K562 (cell line): Measurements from ENCODE around the gene GCNT3. TPM values are rescaled to one million over a fixed set of nuclear protein-coding genes. Genes with fewer than 3 reads are reported as not detected.

Source experiments
- BCL6 ChIP-seq: fragments of 250-450 bp; sonication (Bioruptor Pico); IDR thresholded peaks from 2 replicates; pipeline ENCODE4 v1.4.0; 2020
- CHD4 ChIP-seq: fragments of 200-600 bp; sonication (generic); IDR thresholded peaks from 3 replicates; pipeline ENCODE4 v1.6.1; 2012; ENCODE audit warnings: low read depth, mild to moderate bottlenecking, mixed read lengths, low read length, inconsistent platforms; ENCODE audit not compliant: insufficient read depth, insufficient replicate concordance, poor library complexity, severe bottlenecking
- CXXC5 ChIP-seq: fragments of 250-450 bp; sonication (Bioruptor Pico); IDR thresholded peaks from 2 replicates; pipeline ENCODE4 v1.8.0; 2022; ENCODE audit warnings: inconsistent platforms, mild to moderate bottlenecking, moderate library complexity
- GABPB1 ChIP-seq: sonication (generic); formaldehyde crosslinking; IDR thresholded peaks from 2 replicates; pipeline ENCODE4 v1.8.0; 2022; ENCODE audit warnings: mild to moderate bottlenecking, missing genetic modification reagents
- HCFC1 ChIP-seq: IDR thresholded peaks from 2 replicates; pipeline ENCODE4 v1.6.1; 2012; ENCODE audit warnings: low read depth, low read length, improper control_type of control experiment
- HNRNPL ChIP-seq: fragments of 200-400 bp; formaldehyde crosslinking; IDR thresholded peaks from 2 replicates; pipeline ENCODE4 v1.6.1; 2017; ENCODE audit warnings: low read depth, mild to moderate bottlenecking, low read length
- NBN ChIP-seq: fragments of 450-650 bp; IDR thresholded peaks from 2 replicates; pipeline ENCODE4 v1.6.1; 2016; ENCODE audit warnings: low read depth, mild to moderate bottlenecking
- NFRKB ChIP-seq: fragments of 450-650 bp; IDR thresholded peaks from 2 replicates; pipeline ENCODE4 v1.6.1; 2016; ENCODE audit warnings: low read depth
- NR3C1 ChIP-seq: sonication (generic); formaldehyde crosslinking; IDR thresholded peaks from 2 replicates; pipeline ENCODE4 v1.8.1; 2022; ENCODE audit warnings: missing genetic modification reagents
- PML ChIP-seq: IDR thresholded peaks from 2 replicates; pipeline ENCODE4 v1.6.1; 2012; ENCODE audit warnings: low read length, inconsistent platforms
- POLR2B ChIP-seq: fragments of 450-650 bp; IDR thresholded peaks from 2 replicates; pipeline ENCODE4 v1.6.1; 2018; ENCODE audit warnings: low read depth; ENCODE audit not compliant: partially characterized antibody
- SRSF1 ChIP-seq: fragments of 200-400 bp; formaldehyde crosslinking; IDR thresholded peaks from 2 replicates; pipeline ENCODE4 v1.6.1; 2017; ENCODE audit warnings: mild to moderate bottlenecking, low read depth, low read length, moderate library complexity
- TCF7L2 ChIP-seq: fragments of 150-350 bp; IDR thresholded peaks from 2 replicates; pipeline ENCODE4 v1.6.1; 2016; ENCODE audit warnings: low read depth, mild to moderate bottlenecking, low read length, moderate library complexity
- TRIM25 ChIP-seq: fragments of 450-650 bp; IDR thresholded peaks from 2 replicates; pipeline ENCODE4 v1.7.0; 2016; ENCODE audit warnings: borderline replicate concordance
- XRCC4 ChIP-seq: IDR thresholded peaks from one replicate; pipeline ENCODE4 v1.6.1; 2011; ENCODE audit not compliant: insufficient read depth, insufficient read length; ENCODE audit errors: extremely low read depth
- ZNF384 ChIP-seq: IDR thresholded peaks from 2 replicates; pipeline ENCODE4 v1.6.1; 2012; ENCODE audit warnings: low read depth, low read length, improper control_type of control experiment
- ZNF41 ChIP-seq: fragments of 250-450 bp; sonication (Bioruptor Pico); conservative IDR thresholded peaks from 2 replicates; pipeline ENCODE4 v1.4.0; 2020; ENCODE audit warnings: mild to moderate bottlenecking
- polyA plus RNA-seq, 8 experiments: library from polyadenylated mRNA; depleted of rRNA in 4 of 8; stranded (reverse) in 5 of 8; unstranded in 3 of 8; fragments of >200 nt; fragmentation: Nextera tagmentation in 2 of 8; fragmentation: Illumina TruSeq in 1 of 8; extraction: Ambion mirVana in 2 of 8; extraction: Trizol in 1 of 8; gene quantifications; 2 replicates each; pipeline versions ENCODE4 v1.2.1 to v1.2.3, GENCODE V29; 2011 to 2014; ENCODE audit warnings: inconsistent platforms in 1 of 8, missing spikeins in 1 of 8
- total RNA-seq, 7 experiments: library from RNA; depleted of rRNA in 6 of 7; stranded (reverse); fragments of >200 nt in 6 of 7; fragmentation: Illumina TruSeq in 2 of 7; extraction: Trizol in 2 of 7; gene quantifications; 2 replicates each; pipeline versions ENCODE4 v1.2.1 to v1.2.3, GENCODE V29; 2011 to 2021; ENCODE audit warnings: low replicate concordance in 1 of 7
- TF ChIP-seq, protein P1 (sequence below): fragments of 450-650 bp; IDR thresholded peaks from 2 replicates; pipeline ENCODE4 v1.6.1; 2016
- TF ChIP-seq, protein P2 (sequence below): fragments of 200-400 bp; formaldehyde crosslinking; IDR thresholded peaks from 2 replicates; pipeline ENCODE4 v1.6.1; 2017; ENCODE audit warnings: mild to moderate bottlenecking, low read depth, low read length, moderate library complexity
- TF ChIP-seq, protein P3 (sequence below): fragments of 250-450 bp; sonication (Bioruptor Pico); IDR thresholded peaks from 2 replicates; pipeline ENCODE4 v1.5.0; 2021; ENCODE audit warnings: mild to moderate bottlenecking, borderline replicate concordance

GCNT3 gene
- total and polyA plus RNA-seq, 9 of the 15 experiments (the other 6 are each of a cell fraction or from before 2014, with no cell fraction given): 0.07 to 0.35 (median 0.11) TPM; not detected in 4

DNA sequence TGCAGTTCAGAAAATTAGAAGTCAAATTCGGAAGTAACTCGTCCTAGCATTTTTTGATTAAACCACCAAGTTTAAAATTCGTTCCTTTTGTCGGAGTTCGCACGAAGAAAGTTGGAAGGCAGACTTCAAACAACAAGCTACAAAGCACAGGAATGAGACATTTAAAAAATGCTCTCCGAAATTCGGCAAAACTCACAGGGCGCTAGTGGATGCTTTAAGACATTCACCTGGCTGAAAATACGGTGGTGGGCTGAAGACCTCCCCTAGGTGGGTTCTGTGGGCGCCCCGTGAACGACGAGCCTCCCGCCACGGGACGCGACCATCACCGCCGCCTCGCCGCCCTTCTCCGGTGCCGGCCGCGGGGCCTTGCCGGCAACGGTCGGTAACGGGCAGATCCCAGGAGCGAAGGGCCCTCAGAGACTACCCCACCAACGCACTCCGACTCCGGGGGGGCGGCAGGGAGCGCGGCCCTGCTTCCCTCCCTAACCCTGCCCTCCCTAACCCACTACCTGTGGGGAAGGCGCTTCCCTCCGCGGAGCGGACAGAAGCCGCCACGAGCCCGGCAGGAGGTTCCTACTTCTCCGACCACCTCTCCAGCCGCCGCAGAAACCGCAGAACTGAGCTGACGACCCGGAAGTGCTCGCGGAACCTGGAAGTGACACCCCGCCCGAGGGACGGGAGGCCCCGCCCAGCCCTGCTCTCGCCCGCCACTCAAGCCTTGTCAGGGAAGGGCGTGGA, 45.5 kb downstream of the GCNT3 start, which contains the start of gene GTF2A2 (continued):
- TF ChIP-seq, protein P1, sequence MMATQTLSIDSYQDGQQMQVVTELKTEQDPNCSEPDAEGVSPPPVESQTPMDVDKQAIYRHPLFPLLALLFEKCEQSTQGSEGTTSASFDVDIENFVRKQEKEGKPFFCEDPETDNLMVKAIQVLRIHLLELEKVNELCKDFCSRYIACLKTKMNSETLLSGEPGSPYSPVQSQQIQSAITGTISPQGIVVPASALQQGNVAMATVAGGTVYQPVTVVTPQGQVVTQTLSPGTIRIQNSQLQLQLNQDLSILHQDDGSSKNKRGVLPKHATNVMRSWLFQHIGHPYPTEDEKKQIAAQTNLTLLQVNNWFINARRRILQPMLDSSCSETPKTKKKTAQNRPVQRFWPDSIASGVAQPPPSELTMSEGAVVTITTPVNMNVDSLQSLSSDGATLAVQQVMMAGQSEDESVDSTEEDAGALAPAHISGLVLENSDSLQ: peak; percentile 98
- TF ChIP-seq TRIM25: no peak
- no peak for TF ChIP-seq NR3C1 (CRISPR knock-in tag)
- no peak for TF ChIP-seq NFRKB
- TF ChIP-seq SRSF1: 0 out of 2 replicates have a peak, but pooled peaks have one; percentile 70
- TF ChIP-seq, protein P2, sequence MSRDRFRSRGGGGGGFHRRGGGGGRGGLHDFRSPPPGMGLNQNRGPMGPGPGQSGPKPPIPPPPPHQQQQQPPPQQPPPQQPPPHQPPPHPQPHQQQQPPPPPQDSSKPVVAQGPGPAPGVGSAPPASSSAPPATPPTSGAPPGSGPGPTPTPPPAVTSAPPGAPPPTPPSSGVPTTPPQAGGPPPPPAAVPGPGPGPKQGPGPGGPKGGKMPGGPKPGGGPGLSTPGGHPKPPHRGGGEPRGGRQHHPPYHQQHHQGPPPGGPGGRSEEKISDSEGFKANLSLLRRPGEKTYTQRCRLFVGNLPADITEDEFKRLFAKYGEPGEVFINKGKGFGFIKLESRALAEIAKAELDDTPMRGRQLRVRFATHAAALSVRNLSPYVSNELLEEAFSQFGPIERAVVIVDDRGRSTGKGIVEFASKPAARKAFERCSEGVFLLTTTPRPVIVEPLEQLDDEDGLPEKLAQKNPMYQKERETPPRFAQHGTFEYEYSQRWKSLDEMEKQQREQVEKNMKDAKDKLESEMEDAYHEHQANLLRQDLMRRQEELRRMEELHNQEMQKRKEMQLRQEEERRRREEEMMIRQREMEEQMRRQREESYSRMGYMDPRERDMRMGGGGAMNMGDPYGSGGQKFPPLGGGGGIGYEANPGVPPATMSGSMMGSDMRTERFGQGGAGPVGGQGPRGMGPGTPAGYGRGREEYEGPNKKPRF: no peak
- TF ChIP-seq NBN: no peak
- no peak for TF ChIP-seq ZNF384
- TF ChIP-seq, protein P3, sequence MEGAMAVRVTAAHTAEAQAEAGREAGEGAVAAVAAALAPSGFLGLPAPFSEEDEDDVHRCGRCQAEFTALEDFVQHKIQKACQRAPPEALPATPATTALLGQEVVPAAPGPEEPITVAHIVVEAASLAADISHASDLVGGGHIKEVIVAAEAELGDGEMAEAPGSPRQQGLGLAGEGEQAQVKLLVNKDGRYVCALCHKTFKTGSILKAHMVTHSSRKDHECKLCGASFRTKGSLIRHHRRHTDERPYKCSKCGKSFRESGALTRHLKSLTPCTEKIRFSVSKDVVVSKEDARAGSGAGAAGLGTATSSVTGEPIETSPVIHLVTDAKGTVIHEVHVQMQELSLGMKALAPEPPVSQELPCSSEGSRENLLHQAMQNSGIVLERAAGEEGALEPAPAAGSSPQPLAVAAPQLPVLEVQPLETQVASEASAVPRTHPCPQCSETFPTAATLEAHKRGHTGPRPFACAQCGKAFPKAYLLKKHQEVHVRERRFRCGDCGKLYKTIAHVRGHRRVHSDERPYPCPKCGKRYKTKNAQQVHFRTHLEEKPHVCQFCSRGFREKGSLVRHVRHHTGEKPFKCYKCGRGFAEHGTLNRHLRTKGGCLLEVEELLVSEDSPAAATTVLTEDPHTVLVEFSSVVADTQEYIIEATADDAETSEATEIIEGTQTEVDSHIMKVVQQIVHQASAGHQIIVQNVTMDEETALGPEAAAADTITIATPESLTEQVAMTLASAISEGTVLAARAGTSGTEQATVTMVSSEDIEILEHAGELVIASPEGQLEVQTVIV (CRISPR knock-in tag): no peak
- no peak for TF ChIP-seq ZNF41 (CRISPR knock-in tag)
- TF ChIP-seq POLR2B: peak; percentile 95
- TF ChIP-seq PML: peak; percentile 37; the same call in 1 of the 2 replicates
- TF ChIP-seq GABPB1: peak; percentile 96
- no peak for TF ChIP-seq XRCC4
- no peak for TF ChIP-seq BCL6
- TF ChIP-seq CXXC5 (CRISPR knock-in tag): peak; percentile 80
- TF ChIP-seq HCFC1: peak; percentile 54
- no peak for TF ChIP-seq TCF7L2
- TF ChIP-seq HNRNPL: no peak
- TF ChIP-seq CHD4: no peak
